HepG2 (cell line): ENCODE measurements around the gene CAPN15. TPM values are rescaled to one million over a fixed set of nuclear protein-coding genes. Genes with fewer than 3 reads are reported as not detected.

Experiments used
- AGO2 ChIP-seq: fragments of 200-400 bp; formaldehyde crosslinking; optimal IDR thresholded peaks from 2 replicates; pipeline ENCODE3; 2017; ENCODE audit warnings: mild to moderate bottlenecking, low read depth, low read length, moderate library complexity
- ARNTL ChIP-seq: sonication (generic); formaldehyde crosslinking; IDR thresholded peaks from 2 replicates; pipeline ENCODE4 v1.4.0; 2020; ENCODE audit warnings: mild to moderate bottlenecking, missing genetic modification reagents
- CBFB ChIP-seq: sonication (generic); formaldehyde crosslinking; IDR thresholded peaks from 2 replicates; pipeline ENCODE4 v1.4.0; 2020; ENCODE audit warnings: missing genetic modification reagents
- FIP1L1 ChIP-seq: fragments of 200-400 bp; formaldehyde crosslinking; IDR thresholded peaks from 2 replicates; pipeline ENCODE4 v1.6.1; 2018; ENCODE audit warnings: low read depth, mild to moderate bottlenecking, low read length, moderate library complexity, borderline replicate concordance; ENCODE audit not compliant: insufficient read depth
- FOXA3 ChIP-seq: IDR thresholded peaks from 2 replicates; pipeline ENCODE4 v1.6.1; 2016; ENCODE audit warnings: missing genetic modification reagents, missing compliant biosample characterization
- FOXK1 ChIP-seq: sonication (generic); formaldehyde crosslinking; IDR thresholded peaks from 2 replicates; pipeline ENCODE4 v1.4.0; 2020; ENCODE audit warnings: low read depth, missing genetic modification reagents, borderline replicate concordance
- GTF2F1 ChIP-seq: fragments of 150-350 bp; IDR thresholded peaks from 2 replicates; pipeline ENCODE4 v1.6.1; 2014; ENCODE audit warnings: low read length
- ISL2 ChIP-seq: sonication (generic); formaldehyde crosslinking; IDR thresholded peaks from 2 replicates; pipeline ENCODE4 v1.5.0; 2020; ENCODE audit warnings: missing genetic modification reagents
- KLF15 ChIP-seq: sonication (generic); formaldehyde crosslinking; IDR thresholded peaks from 2 replicates; pipeline ENCODE4 v1.8.1; 2023; ENCODE audit warnings: borderline replicate concordance, mild to moderate bottlenecking, inconsistent platforms, missing genetic modification reagents, mixed read lengths
- NKX3-1 ChIP-seq: sonication (generic); formaldehyde crosslinking; IDR thresholded peaks from 2 replicates; pipeline ENCODE4 v1.5.0; 2020; ENCODE audit warnings: missing genetic modification reagents
- NR2F1 ChIP-seq, 2 experiments: fragments of 450-650 bp in 1 of 2; formaldehyde crosslinking in 1 of 2; IDR thresholded peaks; 2 replicates each; pipeline versions ENCODE4 v1.5.0 to v1.6.1; 2016 to 2020; ENCODE audit warnings: mild to moderate bottlenecking in 1 of 2, missing compliant biosample characterization in 1 of 2, missing genetic modification reagents in 1 of 2, moderate library complexity in 1 of 2
- PAWR ChIP-seq: sonication (generic); formaldehyde crosslinking; IDR thresholded peaks from 2 replicates; pipeline ENCODE4 v1.4.0; 2020; ENCODE audit warnings: missing genetic modification reagents, mild to moderate bottlenecking, borderline replicate concordance
- PPARG ChIP-seq: conservative IDR thresholded peaks from 2 replicates; pipeline ENCODE4 v1.6.1; 2016; ENCODE audit warnings: missing biosample characterization, missing genetic modification reagents
- RFXAP ChIP-seq: sonication (generic); formaldehyde crosslinking; IDR thresholded peaks from 2 replicates; pipeline ENCODE4 v1.4.0; 2020; ENCODE audit warnings: missing genetic modification reagents, borderline replicate concordance
- RXRB ChIP-seq: IDR thresholded peaks from 2 replicates; pipeline ENCODE4 v1.6.1; 2016; ENCODE audit warnings: borderline replicate concordance, missing genetic modification reagents, missing compliant biosample characterization
- SAFB2 ChIP-seq: sonication (generic); formaldehyde crosslinking; IDR thresholded peaks from 2 replicates; pipeline ENCODE4 v1.5.1; 2020; ENCODE audit warnings: missing genetic modification reagents, low read depth, mild to moderate bottlenecking, borderline replicate concordance
- SALL1 ChIP-seq: sonication (generic); formaldehyde crosslinking; IDR thresholded peaks from 2 replicates; pipeline ENCODE4 v1.8.0; 2022; ENCODE audit warnings: mild to moderate bottlenecking, missing genetic modification reagents
- SMARCC2 ChIP-seq: fragments of 450-650 bp; IDR thresholded peaks from 2 replicates; pipeline ENCODE4 v1.6.1; 2017; ENCODE audit warnings: antibody characterized with exemption, mild to moderate bottlenecking
- SOX6 ChIP-seq, 2 experiments: fragments of 450-650 bp in 1 of 2; sonication (generic) in 1 of 2; formaldehyde crosslinking in 1 of 2; IDR thresholded peaks; 2 replicates each; pipeline versions ENCODE4 v1.4.0 to v1.6.1; 2017 to 2020; ENCODE audit warnings: antibody characterized with exemption in 1 of 2, mild to moderate bottlenecking in 1 of 2, missing genetic modification reagents in 1 of 2
- SP140L ChIP-seq: sonication (generic); formaldehyde crosslinking; IDR thresholded peaks from 2 replicates; pipeline ENCODE4 v1.4.0; 2020; ENCODE audit warnings: missing genetic modification reagents, borderline replicate concordance
- TP53 ChIP-seq: sonication (generic); formaldehyde crosslinking; conservative IDR thresholded peaks from 2 replicates; pipeline ENCODE4 v1.4.0; 2020; ENCODE audit warnings: missing genetic modification reagents
- ZBTB14 ChIP-seq: sonication (generic); formaldehyde crosslinking; IDR thresholded peaks from 2 replicates; pipeline ENCODE4 v1.4.0; 2020; ENCODE audit warnings: missing genetic modification reagents
- ZC3H13 ChIP-seq: sonication (generic); formaldehyde crosslinking; IDR thresholded peaks from 2 replicates; pipeline ENCODE4 v1.8.1; 2023; ENCODE audit warnings: mild to moderate bottlenecking, missing genetic modification reagents, moderate library complexity
- ZC3H4 ChIP-seq: sonication (generic); formaldehyde crosslinking; IDR thresholded peaks from 2 replicates; pipeline ENCODE4 v1.4.0; 2020; ENCODE audit warnings: missing genetic modification reagents, borderline replicate concordance
- ZNF225 ChIP-seq: sonication (generic); formaldehyde crosslinking; IDR thresholded peaks from 2 replicates; pipeline ENCODE4 v1.4.0; 2020; ENCODE audit warnings: mild to moderate bottlenecking, missing genetic modification reagents
- ZNF335 ChIP-seq: sonication (generic); formaldehyde crosslinking; IDR thresholded peaks from 2 replicates; pipeline ENCODE4 v1.4.0; 2020; ENCODE audit warnings: missing genetic modification reagents
- ZNF556 ChIP-seq: sonication (generic); formaldehyde crosslinking; IDR thresholded peaks from 2 replicates; pipeline ENCODE4 v1.4.0; 2020; ENCODE audit warnings: mild to moderate bottlenecking, missing genetic modification reagents, borderline replicate concordance
- ZNF570 ChIP-seq: sonication (generic); formaldehyde crosslinking; IDR thresholded peaks from 2 replicates; pipeline ENCODE4 v1.4.0; 2020; ENCODE audit warnings: mild to moderate bottlenecking, missing genetic modification reagents, borderline replicate concordance
- ZNF644 ChIP-seq: IDR thresholded peaks from 2 replicates; pipeline ENCODE4 v1.6.1; 2016; ENCODE audit warnings: low read depth
- ZNF775 ChIP-seq: sonication (generic); formaldehyde crosslinking; IDR thresholded peaks from 2 replicates; pipeline ENCODE4 v1.4.0; 2020; ENCODE audit warnings: missing genetic modification reagents, mild to moderate bottlenecking, moderate library complexity, borderline replicate concordance
- polyA plus RNA-seq, 8 experiments: library from polyadenylated mRNA; depleted of rRNA in 3 of 8; stranded (reverse) in 7 of 8; unstranded in 1 of 8; fragments of >200 nt; fragmentation: Illumina TruSeq in 4 of 8; extraction: Trizol in 4 of 8; gene quantifications; 2 replicates each; pipeline versions ENCODE4 v1.2.1 to v1.2.3, GENCODE V29; 2011 to 2016; ENCODE audit warnings: low read depth in 4 of 8, missing spikeins in 1 of 8, mixed read lengths in 1 of 8; ENCODE audit not compliant: insufficient read depth in 1 of 8
- total RNA-seq, 5 experiments: library from RNA; depleted of rRNA; stranded (reverse); fragments of >200 nt; fragmentation: Illumina TruSeq; extraction: Trizol; gene quantifications; 2 replicates each; pipeline ENCODE4 v1.2.3, GENCODE V29; 2016; ENCODE audit warnings: low read depth in 1 of 5
- TF ChIP-seq, protein P1 (sequence below): sonication (generic); formaldehyde crosslinking; IDR thresholded peaks from 2 replicates; pipeline ENCODE4 v1.9.0; 2021; ENCODE audit warnings: missing genetic modification reagents, mild to moderate bottlenecking, borderline replicate concordance

Gene CAPN15
- total and polyA plus RNA-seq, 2 of the 13 experiments (the other 11 are each of a cell fraction or from before 2014, with no cell fraction given), result 14.9 to 24.5 TPM

DNA sequence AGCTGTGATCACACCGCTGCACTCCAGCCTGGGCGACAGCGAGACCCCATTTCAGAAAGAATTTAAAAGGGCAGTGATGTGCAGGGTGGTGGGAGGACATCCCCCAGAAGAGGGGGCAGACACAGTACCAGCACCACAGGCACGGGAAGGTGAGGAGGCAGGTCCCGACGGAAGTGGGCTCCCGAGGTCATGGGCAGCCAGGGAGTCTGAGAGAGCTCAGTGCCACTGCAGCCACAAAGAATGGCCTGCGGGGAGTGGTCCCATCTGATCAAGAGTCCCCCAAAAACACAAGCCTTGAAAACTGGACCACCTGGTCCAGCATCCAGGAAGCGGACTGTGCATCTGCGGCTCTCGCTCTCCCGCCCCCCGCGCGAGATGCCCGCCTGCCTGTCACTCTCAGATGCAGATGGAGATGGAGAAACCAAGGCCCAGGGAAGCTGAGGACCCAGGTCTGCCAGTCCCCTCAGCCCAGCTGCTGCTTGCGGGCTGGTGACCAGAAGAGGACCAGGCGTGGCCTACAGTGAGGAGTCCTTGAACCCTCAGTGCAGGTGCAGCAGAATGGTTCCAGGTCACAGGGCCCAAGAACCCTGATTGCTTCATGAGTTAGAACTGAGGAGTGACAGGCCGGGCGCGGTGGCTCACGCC, 4.3 kb upstream of the CAPN15 start (continued):
- TF ChIP-seq ZNF225 (CRISPR knock-in tag) (no peak), FIP1L1 (peak; percentile 88; the same call in 1 of the 2 replicates), TP53 (CRISPR knock-in tag) (no peak), ZBTB14 (CRISPR knock-in tag) (no peak), ZNF644 (no peak), ZNF556 (CRISPR knock-in tag) (no peak), ISL2 (CRISPR knock-in tag) (no peak), AGO2 (peak; percentile 96), ZNF570 (CRISPR knock-in tag) (no peak), SAFB2 (peak; percentile 57; the same call in 1 of the 2 replicates), KLF15 (CRISPR knock-in tag) (no peak), PAWR (CRISPR knock-in tag) (no peak), ZC3H4 (CRISPR knock-in tag) (no peak), NR2F1 (CRISPR knock-in tag; IDR thresholded peaks at IDR 0.05) (no peak), SP140L (CRISPR knock-in tag) (no peak), ZNF775 (CRISPR knock-in tag) (no peak), NKX3-1 (no peak), SOX6 (IDR thresholded peaks at IDR 0.05) (no peak), SOX6 (CRISPR knock-in tag; IDR thresholded peaks at IDR 0.05) (no peak), SMARCC2 (no peak), GTF2F1 (no peak), CBFB (CRISPR knock-in tag) (no peak), RXRB (no peak), PPARG (no peak), RFXAP (CRISPR knock-in tag) (no peak; the same call in 1 of the 2 replicates), SALL1 (CRISPR knock-in tag) (no peak), ZC3H13 (CRISPR knock-in tag) (peak; percentile 87), ARNTL (no peak), FOXA3 (CRISPR knock-in tag) (no peak), ZNF335 (CRISPR knock-in tag) (no peak), FOXK1 (no peak)
- TF ChIP-seq, protein P1, sequence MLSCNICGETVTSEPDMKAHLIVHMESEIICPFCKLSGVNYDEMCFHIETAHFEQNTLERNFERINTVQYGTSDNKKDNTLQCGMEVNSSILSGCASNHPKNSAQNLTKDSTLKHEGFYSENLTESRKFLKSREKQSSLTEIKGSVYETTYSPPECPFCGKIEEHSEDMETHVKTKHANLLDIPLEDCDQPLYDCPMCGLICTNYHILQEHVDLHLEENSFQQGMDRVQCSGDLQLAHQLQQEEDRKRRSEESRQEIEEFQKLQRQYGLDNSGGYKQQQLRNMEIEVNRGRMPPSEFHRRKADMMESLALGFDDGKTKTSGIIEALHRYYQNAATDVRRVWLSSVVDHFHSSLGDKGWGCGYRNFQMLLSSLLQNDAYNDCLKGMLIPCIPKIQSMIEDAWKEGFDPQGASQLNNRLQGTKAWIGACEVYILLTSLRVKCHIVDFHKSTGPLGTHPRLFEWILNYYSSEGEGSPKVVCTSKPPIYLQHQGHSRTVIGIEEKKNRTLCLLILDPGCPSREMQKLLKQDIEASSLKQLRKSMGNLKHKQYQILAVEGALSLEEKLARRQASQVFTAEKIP, result no peak
